SK-N-MC (cell line): ENCODE results near the gene CLMP.

Experiments
- EZH2 ChIP-seq: fragments of 200-600 bp; sonication (generic); IDR thresholded peaks from one replicate; pipeline ENCODE4 v1.6.1; 2017; ENCODE audit warnings: antibody characterized with exemption
- POLR2AphosphoS5 ChIP-seq: IDR thresholded peaks from 2 replicates; pipeline ENCODE4 v1.6.1; 2012; ENCODE audit warnings: mild to moderate bottlenecking, low read depth, low read length, borderline replicate concordance

- TF ChIP-seq POLR2AphosphoS5 (no peak), EZH2 (no peak)
These were observed 164.5 kb downstream of the CLMP start for GRCh38 chr11:123030517-123030916.
